Measurements from ENCODE around the gene ESPL1.

ESPL1 gene

DNA sequence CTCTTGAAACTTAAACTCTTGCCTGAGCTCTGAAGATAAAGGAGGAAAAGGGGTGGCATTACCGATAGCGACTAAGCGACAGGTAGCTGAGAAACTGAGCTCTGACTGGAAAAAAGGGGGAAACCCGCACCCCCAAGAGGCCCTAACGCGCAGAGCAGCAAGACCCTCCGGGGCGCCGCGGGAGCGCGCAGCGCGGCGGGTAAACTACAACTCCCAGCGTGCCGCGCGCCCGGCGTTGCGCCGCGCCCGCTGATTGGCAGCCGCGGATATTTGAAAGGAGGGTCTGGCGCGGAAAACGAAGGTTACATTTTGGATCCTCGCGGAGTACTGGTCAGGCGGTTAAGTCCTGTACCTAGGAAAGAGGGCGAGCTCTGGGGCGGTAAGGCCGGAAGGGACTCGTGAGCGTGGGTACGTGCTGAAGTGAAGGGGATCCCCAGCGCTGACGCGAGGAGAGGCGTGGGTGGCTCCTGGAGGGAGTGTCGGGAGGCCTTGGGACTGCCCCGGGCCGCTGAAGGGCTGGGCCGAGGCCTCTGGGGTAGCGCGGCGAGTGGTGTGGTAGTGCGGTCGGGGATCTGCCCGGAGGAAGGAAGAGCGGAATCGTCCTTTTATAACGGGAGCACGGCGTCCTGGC is at the start of gene ESPL1:
Gene ESPL1 (plus strand): TSS at position 301 of the 631 bp plus-strand sequence. CDS start 468 bp downstream, outside the sequence.
- no peak for FAIRE-seq

DNA sequence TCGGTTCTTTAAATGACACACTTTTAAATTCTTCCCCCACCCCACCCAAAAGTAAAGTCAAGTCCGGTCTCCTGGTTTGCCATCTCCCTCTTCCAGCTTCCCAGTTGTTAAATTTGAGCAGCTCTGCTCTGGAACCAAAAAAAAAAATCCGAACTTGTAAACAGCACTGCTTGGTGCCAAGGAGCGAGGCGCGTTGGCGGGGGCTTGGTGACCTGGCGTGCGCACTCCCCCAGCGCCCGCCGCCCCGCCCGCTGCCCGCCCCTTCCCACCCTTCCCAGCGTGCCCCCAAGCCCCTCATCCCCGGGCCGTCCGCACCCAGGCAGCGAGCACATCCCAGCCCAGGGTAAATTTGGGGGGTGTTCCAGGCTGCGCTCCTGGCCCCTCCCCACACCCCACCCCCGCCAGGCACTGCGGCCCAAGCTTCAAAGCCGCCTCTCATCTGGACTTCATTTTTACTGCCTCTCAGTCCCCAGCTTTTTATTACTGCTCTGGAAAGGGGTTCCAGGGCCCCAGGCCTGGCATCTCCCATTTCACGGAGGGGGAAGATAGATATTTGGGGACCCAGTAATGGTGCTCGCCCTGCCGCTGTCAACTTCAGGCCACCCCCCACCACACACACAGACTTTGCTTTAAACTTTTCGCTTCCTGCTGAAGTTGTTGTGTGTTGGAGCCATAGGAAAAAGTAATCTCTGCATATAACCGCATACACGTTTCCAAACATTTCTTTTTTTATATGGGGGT is 49.4 kb upstream of the ESPL1 start:
- FAIRE-seq = no peak

GRCh38 chr12:53219292-53219955 is 48.7 kb upstream of the ESPL1 start:
- FAIRE-seq = no peak

DNA sequence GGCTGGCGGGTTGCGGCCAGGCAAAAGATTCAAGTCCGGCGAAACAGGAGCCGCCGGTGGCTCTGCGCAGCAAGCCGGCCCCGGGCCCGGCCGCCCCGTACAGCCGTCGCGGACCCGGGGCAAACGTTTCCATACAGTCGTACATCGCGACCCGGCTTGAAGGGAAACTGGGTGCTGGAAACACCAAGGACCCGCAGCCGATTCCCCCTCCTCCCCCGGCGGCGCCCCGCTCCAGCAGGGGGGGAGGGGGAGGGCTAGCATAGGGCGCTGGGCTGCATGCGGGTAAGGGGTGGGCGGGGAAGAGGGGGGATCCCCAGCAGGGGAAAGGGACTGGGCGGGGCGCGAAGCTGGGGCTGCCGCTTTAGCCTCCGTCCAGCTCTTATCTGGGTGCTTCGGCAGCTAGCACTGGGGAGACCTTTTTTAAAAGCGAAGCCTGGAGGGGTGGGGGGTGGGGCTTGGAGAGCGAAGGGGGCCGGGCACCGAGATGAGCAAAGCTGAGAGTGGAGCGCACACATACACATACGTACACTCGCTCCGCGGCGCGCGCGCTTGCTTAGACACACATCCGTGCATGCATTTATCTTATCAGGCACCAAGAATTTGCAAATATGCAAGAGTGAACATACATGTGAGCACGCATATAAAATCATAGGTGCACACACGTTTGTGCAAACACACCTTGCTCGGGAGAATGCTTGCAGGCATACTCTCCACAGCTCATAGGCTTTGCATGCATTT is 48.0 kb upstream of the ESPL1 start:
- FAIRE-seq = no peak

DNA sequence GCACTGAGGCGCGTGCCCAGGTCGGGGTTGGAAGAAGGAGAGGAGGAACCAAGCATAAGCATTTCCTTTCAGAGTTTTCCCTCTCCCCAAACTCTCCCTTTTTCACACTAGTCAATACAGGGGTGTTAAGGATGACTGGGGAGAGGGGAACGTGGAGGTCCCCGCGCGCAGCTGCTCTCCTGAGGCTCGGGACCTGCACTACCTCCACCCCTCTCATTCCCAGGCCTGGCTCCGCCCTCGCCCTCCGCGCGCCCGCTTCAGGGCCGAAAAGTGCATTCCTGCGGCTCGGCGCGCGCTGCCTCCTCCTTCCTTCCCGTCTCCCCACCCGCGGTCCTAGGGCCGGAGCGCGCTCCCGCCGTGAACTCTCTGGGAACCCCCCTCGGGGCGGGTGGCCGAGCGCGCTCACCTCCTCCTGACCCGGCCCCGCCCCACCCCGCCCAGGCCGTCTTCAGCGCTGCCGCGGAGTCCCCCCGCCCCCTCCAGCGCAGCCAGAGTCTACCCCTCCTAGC is 47.4 kb upstream of the ESPL1 start:
- FAIRE-seq = no peak

DNA sequence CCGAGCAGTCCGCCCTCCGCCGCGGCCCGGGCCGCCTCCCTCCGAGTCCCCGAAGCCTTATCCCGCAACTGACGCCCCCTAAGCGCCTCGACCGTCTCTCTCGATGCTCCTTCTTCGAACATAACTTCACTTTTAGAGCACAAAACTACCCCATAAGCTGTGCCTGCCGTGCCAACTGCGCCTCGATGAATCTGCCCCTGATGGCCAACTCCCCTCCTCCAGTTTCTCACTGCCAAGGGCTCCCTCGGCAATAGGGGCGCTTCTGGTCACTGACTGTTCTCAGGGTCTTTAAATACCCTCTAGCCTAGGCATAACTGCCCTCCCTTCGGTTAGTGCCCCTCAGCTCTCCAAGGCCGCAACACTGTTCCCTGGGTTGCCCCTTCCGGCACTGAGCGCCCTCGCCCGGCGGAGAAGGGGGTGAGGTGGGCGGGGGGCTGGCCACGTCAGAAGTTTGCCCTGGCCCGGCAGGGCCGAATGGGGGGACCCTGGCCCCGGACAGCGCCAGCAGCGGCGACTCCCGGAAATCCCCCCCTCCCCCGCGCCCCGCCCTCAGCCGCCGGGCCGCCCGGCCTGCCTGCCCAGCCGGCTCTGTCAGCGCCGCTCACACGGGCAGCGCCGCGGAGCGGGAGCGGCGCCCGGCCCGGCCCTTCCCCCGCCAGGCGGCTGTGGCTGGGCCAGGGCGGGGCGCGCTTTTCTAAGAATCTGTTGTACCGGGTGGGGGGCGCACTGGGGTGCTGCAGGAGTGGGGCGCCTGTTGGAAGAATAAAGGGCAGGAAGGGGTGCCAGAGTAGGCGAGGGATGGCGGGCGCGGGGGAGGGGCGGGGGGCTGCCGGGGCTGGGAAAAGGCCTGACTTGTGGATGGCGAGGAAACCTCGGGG is 46.7 kb upstream of the ESPL1 start:
- no peak for FAIRE-seq

DNA sequence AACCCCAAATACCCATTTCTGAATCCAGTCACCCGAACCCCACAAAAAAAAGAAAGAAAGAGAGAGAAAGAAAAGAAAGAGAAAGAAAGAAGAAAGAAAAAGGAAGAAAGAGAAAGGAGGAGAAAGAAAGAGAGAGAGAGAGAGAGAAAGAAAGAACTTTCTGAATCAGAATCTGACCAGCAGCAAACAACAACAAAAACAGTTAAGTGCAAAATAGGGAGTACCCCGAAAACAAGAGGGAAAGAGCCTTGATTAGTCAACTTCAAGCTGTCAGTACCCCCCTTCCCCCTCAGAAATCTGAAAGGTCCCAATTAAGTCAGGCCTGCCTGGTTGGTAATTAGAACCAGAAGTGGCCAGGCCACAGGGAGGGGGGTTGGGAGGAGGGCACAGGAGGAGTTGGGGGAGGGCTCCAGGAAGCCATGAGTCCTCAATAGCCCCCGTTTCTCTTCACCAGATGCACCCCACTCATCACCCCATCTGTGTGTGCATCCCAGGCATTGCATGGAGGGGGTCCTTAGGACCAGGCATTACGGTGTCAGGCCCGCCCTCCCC is 45.9 kb upstream of the ESPL1 start:
- FAIRE-seq = no peak

- FAIRE-seq = no peak
Measured at GRCh38 chr12:53222806-53223261, 45.3 kb upstream of the ESPL1 start.

- no peak for FAIRE-seq
Measured at GRCh38 chr12:53223389-53224060, 44.6 kb upstream of the ESPL1 start.

DNA sequence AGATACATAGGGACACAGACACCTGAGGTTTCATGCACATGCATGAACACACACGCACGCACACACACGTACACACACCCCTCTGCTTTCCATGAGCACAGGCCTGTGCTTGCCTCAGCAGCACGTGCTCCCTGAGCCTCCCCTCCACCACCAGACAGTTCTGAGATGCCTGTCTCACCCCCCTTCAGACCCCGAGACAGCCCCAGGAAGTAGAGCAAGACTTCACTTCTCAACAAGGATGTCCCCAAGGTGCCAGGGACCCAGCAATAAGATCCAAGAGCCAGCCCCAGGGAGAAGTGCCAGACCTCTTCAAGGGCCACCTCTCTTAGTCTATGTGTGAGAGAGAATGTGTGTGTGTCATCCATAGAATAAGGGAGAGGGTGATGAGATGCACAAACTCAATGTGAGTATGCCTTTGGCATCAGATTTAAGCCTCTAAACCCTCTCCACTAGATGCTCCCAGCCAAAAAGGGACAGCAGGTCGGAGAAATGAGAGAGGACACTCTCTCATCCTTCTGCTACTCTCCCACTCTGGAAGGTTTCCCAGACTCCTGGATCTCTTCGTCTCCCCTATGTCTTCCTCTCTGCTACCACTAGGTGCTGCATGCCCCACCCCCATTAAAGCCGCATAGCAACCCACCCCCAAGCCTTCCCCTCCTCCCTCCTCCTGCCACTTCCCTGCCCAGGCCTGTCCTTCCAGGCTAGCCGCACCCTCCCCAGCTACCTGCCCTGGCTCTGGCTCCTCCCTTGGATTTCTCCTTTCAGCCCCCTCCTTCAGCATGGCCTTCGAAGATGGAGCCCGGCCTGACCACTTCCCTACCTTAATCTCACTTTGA is 43.8 kb upstream of the ESPL1 start:
- no peak for FAIRE-seq

DNA sequence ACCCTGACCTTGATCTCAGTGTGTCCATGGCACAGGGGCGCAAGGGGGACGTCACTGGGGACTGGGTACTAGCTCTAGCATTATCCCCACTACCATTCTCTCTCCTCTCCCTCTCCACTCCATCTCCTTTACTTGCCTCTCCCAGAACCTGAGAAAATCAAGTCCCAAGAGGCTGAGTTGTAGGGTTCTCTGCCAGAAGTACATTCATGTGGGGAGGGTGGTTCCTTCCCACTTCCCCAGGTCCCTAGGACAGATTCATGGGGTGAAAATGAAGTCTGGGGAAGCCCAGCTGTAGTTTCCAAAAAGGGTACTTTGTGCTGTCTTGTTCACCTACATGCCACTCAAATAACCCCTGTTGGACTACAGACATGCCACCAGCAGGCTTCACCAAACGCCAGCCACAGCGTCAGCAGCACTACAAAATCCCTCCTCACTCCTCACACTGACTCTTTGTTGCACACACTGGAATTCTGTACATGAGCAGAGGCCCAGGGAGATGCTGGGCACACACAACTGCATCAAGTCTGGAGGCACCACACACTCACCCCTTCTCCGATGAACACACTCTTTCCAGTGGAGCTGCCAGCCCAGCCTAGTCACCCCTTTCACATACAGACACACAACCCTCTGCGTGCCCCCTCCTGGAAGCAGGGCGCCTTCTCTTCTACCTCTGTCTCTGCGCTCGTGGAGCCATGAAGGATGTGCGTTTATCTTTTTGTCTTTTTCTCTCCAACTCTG is 43.0 kb upstream of the ESPL1 start:
- no peak for FAIRE-seq

GRCh38 chr12:53225635-53226424 is 42.3 kb upstream of the ESPL1 start:
- no peak for FAIRE-seq

GRCh38 chr12:53226815-53227214 is 41.3 kb upstream of the ESPL1 start:
- FAIRE-seq = no peak

GRCh38 chr12:53227341-53227740 is 40.8 kb upstream of the ESPL1 start:
- FAIRE-seq = no peak

DNA sequence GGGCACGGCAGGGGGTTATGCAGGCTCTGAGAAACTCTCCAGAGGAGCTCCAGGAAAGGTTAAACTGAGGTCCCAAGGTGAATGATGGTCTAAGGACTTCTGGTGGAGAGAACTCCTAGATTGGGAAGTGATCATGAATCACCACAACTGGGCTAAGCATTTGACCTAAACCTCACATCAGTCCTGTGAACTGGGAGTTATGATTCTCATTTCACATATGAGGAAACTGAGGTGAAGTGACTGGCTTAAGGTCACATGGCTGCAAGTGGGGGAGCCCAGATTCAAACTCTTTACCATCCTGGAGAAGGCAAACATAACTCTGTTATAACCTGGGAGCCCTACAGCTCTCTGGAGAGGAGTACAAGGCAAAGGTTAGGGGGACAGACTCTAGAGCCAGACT is 40.3 kb upstream of the ESPL1 start:
- FAIRE-seq = no peak

- FAIRE-seq = no peak
Measured at GRCh38 chr12:53229454-53229853, 38.6 kb upstream of the ESPL1 start.

- no peak for FAIRE-seq
Measured at GRCh38 chr12:53230108-53230845, 37.8 kb upstream of the ESPL1 start.

DNA sequence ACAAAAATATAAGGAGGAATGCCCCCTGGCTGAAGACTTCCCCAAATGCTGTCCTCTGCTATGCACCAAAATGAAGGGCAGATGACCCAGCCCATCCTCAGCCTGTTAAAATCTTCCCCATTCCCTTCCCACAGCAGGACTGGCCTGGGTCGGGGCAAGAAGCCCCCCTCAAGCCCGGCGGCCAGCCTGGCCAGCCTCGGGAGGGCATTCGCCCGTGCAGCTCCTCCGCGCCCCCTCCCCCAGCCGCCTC is 36.5 kb upstream of the ESPL1 start:
- no peak for FAIRE-seq

Data from A204.1 (cell line).